Adrenal gland (tissue), 5 donors: ENCODE data around the gene DLGAP1.

ENCODE experiments used
- CTCF ChIP-seq, 6 experiments: fragments of 450-650 bp in 4 of 6; fragments of 200-600 bp in 2 of 6; sonication (generic) in 1 of 6; IDR thresholded peaks; 1 replicate in 5 of 6; 2 replicates in 1 of 6; pipeline versions ENCODE4 v1.5.1 to v1.8.0; 2016 to 2021; ENCODE audit warnings: antibody characterized with exemption in 6 of 6, mild to moderate bottlenecking in 2 of 6, moderate library complexity in 1 of 6
- POLR2A ChIP-seq, 2 donors: fragments of 450-650 bp; IDR thresholded peaks; one replicate each; pipeline ENCODE4 v1.6.1; 2017; ENCODE audit warnings: antibody characterized with exemption in 2 of 2, mild to moderate bottlenecking in 2 of 2, moderate library complexity in 1 of 2
- donor health status: DM: no; HTN: no; CAD: no.

DNA sequence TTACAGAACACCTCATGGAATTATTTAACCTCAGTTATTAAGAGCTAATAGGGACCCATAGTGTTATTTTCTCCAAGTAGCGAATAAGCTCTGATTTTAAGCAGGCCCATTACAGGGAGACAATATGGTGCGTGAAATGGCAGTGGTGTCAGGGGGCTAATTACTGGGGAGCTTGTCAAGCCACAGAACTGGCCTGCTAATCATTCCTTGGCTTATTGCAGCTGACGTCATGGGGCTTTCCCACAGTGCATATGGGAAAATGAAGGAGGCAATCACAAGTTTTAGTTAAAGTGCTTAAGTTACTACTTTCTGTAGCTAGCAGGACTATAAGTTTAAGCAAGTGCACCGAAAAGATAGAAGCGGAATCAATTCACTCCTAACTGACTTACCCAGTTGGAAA, 742.6 kb downstream of the DLGAP1 start:
- TF ChIP-seq POLR2A (IDR thresholded peaks at IDR 0.05) (no peak), CTCF (IDR thresholded peaks at IDR 0.05) (no peak)
